Common myeloid progenitor, CD34-positive (primary cell): ENCODE results near the gene CAMK1D.
A peak's percentile ranks its signal among the peaks of the same experiment; 100 is the strongest.

Experiments
- CTCF ChIA-PET: fragments of 350-600 bp; sonication (Branson Sonifier 250); formaldehyde crosslinking; loops from one replicate; lab custom pipeline; 2021; ENCODE audit warnings: antibody characterized with exemption; lab: Charles Lee
- POLR2A ChIA-PET: fragments of 350-600 bp; sonication (Branson Sonifier 250); formaldehyde crosslinking; loops from one replicate; lab custom pipeline; 2021; ENCODE audit warnings: antibody characterized with exemption; lab: Charles Lee
- DNase-seq, 3 donors: peaks; one replicate each; pipeline versions ENCODE4 v3.0.0 to v3.0.0-alpha.2; 2013
- H3K27ac ChIP-seq, 2 experiments: 1 replicate in 1 of 2; 2 replicates in 1 of 2; pipeline ENCODE4 v1.7.0; 2013; ENCODE audit warnings: inconsistent platforms in 2 of 2, low read length in 2 of 2, mild to moderate bottlenecking in 2 of 2, low read depth in 1 of 2, moderate library complexity in 1 of 2; ENCODE audit not compliant: severe bottlenecking in 2 of 2, insufficient read depth in 1 of 2, poor library complexity in 1 of 2
- H3K27me3 ChIP-seq, 5 experiments: replicated peaks in 2 of 5; 1 replicate in 3 of 5; 2 replicates in 2 of 5; pipeline versions ENCODE4 v1.6.1 to v1.7.0; 2013; ENCODE audit warnings: low read length in 4 of 5, mild to moderate bottlenecking in 2 of 5, moderate library complexity in 2 of 5, inconsistent platforms in 1 of 5; ENCODE audit not compliant: insufficient read depth in 5 of 5, control insufficient read depth in 4 of 5
- H3K36me3 ChIP-seq, 4 experiments: 1 replicate in 2 of 4; 2 replicates in 2 of 4; pipeline versions ENCODE4 v1.6.1 to v1.7.0; 2013; ENCODE audit warnings: low read length in 3 of 4, control low read depth in 1 of 4, mild to moderate bottlenecking in 1 of 4; ENCODE audit not compliant: control insufficient read depth in 4 of 4, insufficient read depth in 4 of 4
- H3K4me1 ChIP-seq, 4 experiments: 1 replicate in 3 of 4; 2 replicates in 1 of 4; pipeline versions ENCODE4 v1.6.1 to v1.7.1; 2013; ENCODE audit warnings: low read length in 3 of 4, mild to moderate bottlenecking in 3 of 4, control low read depth in 1 of 4, inconsistent platforms in 1 of 4, moderate library complexity in 1 of 4; ENCODE audit not compliant: control insufficient read depth in 4 of 4, insufficient read depth in 4 of 4; ENCODE audit errors: control extremely low read depth in 1 of 4
- H3K4me3 ChIP-seq, 7 experiments: 1 replicate in 4 of 7; 2 replicates in 3 of 7; pipeline versions ENCODE4 v1.5.1 to v1.7.0; 2013; ENCODE audit warnings: mild to moderate bottlenecking in 7 of 7, low read length in 6 of 7, moderate library complexity in 6 of 7, inconsistent platforms in 2 of 7, low read depth in 2 of 7, control low read depth in 1 of 7; ENCODE audit not compliant: insufficient read depth in 4 of 7, control insufficient read depth in 1 of 7; ENCODE audit errors: extremely low read depth in 1 of 7
- H3K9me3 ChIP-seq, 5 experiments: 1 replicate in 4 of 5; 2 replicates in 1 of 5; pipeline versions ENCODE4 v1.6.1 to v1.7.1; 2013; ENCODE audit warnings: low read length in 4 of 5, mild to moderate bottlenecking in 2 of 5, inconsistent platforms in 1 of 5, low read depth in 1 of 5, moderate library complexity in 1 of 5; ENCODE audit not compliant: control insufficient read depth in 4 of 5, insufficient read depth in 2 of 5; ENCODE audit errors: control extremely low read depth in 1 of 5
- WGBS: methylation state at CpG from one replicate; pipeline ENCODE4 v1.1.5; 2013; ENCODE audit not compliant: insufficient coverage; 5-methylcytosine and 5-hydroxymethylcytosine counted together

The CAMK1D gene

DNA sequence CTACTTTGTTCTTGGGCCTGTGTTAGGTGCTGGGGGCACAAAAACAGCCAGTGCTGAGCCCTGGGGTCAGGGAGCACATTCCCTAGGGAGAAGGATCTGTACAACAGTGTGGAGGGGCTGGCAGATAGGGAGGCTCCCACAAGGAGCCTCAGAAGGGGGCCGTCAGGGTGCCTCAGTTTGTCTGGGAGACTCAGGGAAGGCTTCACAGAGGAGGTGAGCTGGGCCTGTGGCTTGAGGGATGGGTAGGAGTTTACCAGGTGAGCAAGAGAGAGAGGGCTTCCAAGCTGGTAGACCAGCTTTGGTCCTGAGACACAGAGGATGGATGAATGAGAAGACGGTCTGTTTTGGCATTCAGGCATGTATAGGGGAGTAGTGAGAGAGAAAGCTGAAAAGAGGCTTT, 52.1 kb downstream of the CAMK1D start:
- Histone ChIP-seq H3K9me3 (no peaks in the 10 kb centered on the region), H3K36me3 (peaks cover 0 to 5% (median 1%) of the 10 kb centered on the region in 4 experiments), H3K4me3 (no peak overlapping the region), H3K4me1 (peaks cover 6 to 10% (median 8%) of the 10 kb centered on the region in 4 experiments), H3K27ac (no peak overlapping the region), H3K27me3 (no peaks in the 10 kb centered on the region)
- DNase-seq, result no peak
- CTCF ChIA-PET, result interaction anchor here (1.0 to 1.4 kb wide), 3 partner anchors 11 to 84 kb away, joined by 3 to 8 read pairs (median 3); no protein-coding TSS in a partner anchor
- 100% methylated on average over 1 of the region's 2 CpGs for WGBS
- POLR2A ChIA-PET, result no interaction called here

- no peak for DNase-seq
- 94% methylated on average over 7 of the region's 9 CpGs for WGBS
- ChIA-PET POLR2A (no interaction called here), CTCF (no interaction called here)
- Histone ChIP-seq H3K9me3 (no peaks in the 10 kb centered on the region), H3K27ac (no peak overlapping the region), H3K36me3 (peaks cover 0 to 5% (median 1%) of the 10 kb centered on the region in 4 experiments), H3K27me3 (no peaks in the 10 kb centered on the region), H3K4me3 (no peak overlapping the region), H3K4me1 (peaks cover 6 to 10% (median 8%) of the 10 kb centered on the region in 4 experiments)
Measured at GRCh38 chr10:12403119-12403518, 53.8 kb downstream of the CAMK1D start.

DNA sequence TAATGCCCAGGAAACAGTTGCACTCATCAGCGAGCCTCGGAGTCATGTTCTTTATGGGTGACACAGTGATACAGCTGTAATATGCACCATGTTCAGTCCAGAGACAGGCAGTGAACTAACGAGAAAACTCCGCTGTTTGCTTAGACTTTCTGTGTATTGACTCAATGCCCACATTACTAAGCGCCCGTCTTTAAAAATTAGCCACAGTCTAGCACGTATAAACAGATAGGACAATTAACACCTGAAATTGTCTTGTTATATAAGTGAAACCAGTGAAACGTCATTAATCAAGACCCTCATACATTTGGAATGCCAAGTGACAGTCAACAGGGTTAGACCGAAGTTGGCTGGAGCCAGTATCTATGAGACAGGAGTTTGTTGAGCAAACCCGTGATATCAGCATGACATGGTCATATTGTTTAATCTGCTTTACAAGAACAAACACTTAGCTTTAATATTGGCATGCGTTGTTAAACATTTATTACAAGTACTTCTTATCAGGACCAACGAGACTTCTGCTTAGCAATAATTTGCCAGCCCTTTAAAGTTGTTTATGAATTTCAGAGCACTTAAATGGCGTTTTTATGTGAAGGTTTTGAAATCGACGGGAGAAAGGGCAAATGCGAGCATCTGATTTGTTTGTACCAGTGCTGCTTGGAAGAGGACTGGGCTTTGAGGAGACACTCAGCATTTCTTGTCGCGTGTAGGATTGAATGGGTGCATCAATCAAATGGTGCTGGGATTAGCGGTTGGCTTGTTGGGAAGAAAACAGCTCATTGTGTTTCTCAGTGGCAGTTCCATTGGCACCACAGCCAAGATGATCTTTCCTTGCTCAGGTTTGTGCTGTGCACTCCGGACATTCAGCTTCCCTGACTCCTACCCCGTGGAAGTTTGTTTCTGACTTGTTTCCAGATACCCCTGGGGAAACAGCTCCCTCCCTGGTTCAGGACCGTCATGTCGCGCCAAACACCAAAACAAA, 56.3 kb downstream of the CAMK1D start:
- peak in 1 of 3 donors; percentile 26 for DNase-seq
- H3K9me3 ChIP-seq, result no peaks in the 10 kb centered on the region
- H3K4me1 ChIP-seq, result peaks cover 9 to 22% (median 12%) of the 10 kb centered on the region in 4 experiments
- H3K27me3 ChIP-seq, result no peaks in the 10 kb centered on the region
- no peak overlapping the region for H3K4me3 ChIP-seq
- POLR2A ChIA-PET, result interaction anchor here (0.5 kb wide), 1 partner anchor 17 kb away, joined by 3 read pairs; no protein-coding TSS in a partner anchor
- WGBS, result 96% methylated on average over 20 of the region's 24 CpGs
- CTCF ChIA-PET, result interaction anchor here (1.3 to 1.6 kb wide), 3 partner anchors 16 to 190 kb away, joined by 3 to 5 read pairs (median 4); no protein-coding TSS in a partner anchor
- H3K36me3 ChIP-seq, result peaks cover 0 to 2% (median under 1%) of the 10 kb centered on the region in 4 experiments
- H3K27ac ChIP-seq, result no peak overlapping the region

- Histone ChIP-seq H3K9me3 (no peaks in the 10 kb centered on the region), H3K27me3 (no peaks in the 10 kb centered on the region), H3K27ac (no peak overlapping the region), H3K36me3 (peaks cover 0 to 3% (median 2%) of the 10 kb centered on the region in 4 experiments), H3K4me1 (peaks cover 9 to 23% (median 12%) of the 10 kb centered on the region in 4 experiments), H3K4me3 (no peak overlapping the region)
- WGBS, result 97% methylated on average over 8 of the region's 9 CpGs
- POLR2A ChIA-PET, result interaction anchor here (0.6 kb wide), 1 partner anchor 30 kb away, joined by 4 read pairs; no protein-coding TSS in a partner anchor
- peak in 1 of 3 donors; percentile 20 for DNase-seq
- CTCF ChIA-PET, result interaction anchor here (0.6 to 1.6 kb wide), 4 partner anchors 17 to 192 kb away, joined by 3 to 5 read pairs (median 4); no protein-coding TSS in a partner anchor
Measured at GRCh38 chr10:12406764-12407400, 57.5 kb downstream of the CAMK1D start.

- CTCF ChIA-PET, result no interaction called here
Measured at GRCh38 chr10:12408472-12408871, 59.1 kb downstream of the CAMK1D start.

GRCh38 chr10:12409161-12409560, 59.8 kb downstream of the CAMK1D start:
- ChIA-PET POLR2A (no interaction called here), CTCF (no interaction called here)
- peaks cover 11 to 23% (median 14%) of the 10 kb centered on the region in 4 experiments for H3K4me1 ChIP-seq
- peak in 2 of 3 donors; percentile 63 to 68 for DNase-seq
- no peaks in the 10 kb centered on the region for H3K27me3 ChIP-seq
- no peak overlapping the region for H3K27ac ChIP-seq
- 87% methylated on average over 11 of the region's 11 CpGs for WGBS
- peaks cover 0 to 3% (median 2%) of the 10 kb centered on the region in 4 experiments for H3K36me3 ChIP-seq
- no peaks in the 10 kb centered on the region for H3K9me3 ChIP-seq
- no peak overlapping the region for H3K4me3 ChIP-seq

More at GRCh38 chr10:12408472-12408871, 59.1 kb downstream of the CAMK1D start:
- H3K36me3 ChIP-seq, result peaks cover 0 to 3% (median 2%) of the 10 kb centered on the region in 4 experiments
- no peaks in the 10 kb centered on the region for H3K9me3 ChIP-seq
- POLR2A ChIA-PET, result no interaction called here
- no peak overlapping the region for H3K27ac ChIP-seq
- WGBS, result 100% methylated on average over 5 of the region's 8 CpGs
- no peak overlapping the region for H3K4me3 ChIP-seq
- no peak for DNase-seq
- peaks cover 11 to 23% (median 14%) of the 10 kb centered on the region in 4 experiments for H3K4me1 ChIP-seq
- H3K27me3 ChIP-seq, result no peaks in the 10 kb centered on the region
